NCI-H345 (cell line): Measurements from ENCODE around the gene FANK1.
"Not testable (repeated sequence)": the region's sequence is repeated elsewhere in the genome, so short reads cannot be mapped to it uniquely, and the experiment has no call there.

Experiments used
- DNase-seq: peaks from one replicate; lab custom pipeline; 2025; lab: John Stamatoyannopoulos, UW

Gene FANK1

DNA sequence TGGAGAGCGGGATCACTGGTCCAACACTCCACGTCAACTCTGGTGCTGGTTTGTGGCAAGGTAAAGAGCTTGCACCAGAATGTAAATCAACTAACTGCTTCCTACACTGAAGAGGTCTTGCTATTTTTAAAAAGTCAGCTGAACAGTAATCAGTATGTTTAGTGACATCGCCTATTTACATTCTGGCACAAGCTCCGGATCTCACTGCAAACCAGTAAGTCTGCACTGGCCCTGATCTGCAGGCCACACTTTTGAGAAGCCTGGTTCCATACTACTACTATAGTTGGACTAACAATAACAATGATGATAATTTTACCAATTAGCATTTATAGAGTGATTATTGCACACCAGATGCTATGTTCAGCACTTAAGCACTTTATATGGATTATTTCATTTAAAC lies 6.9 kb upstream of the FANK1 start:
- DNase-seq, result not testable (repeated sequence)

- not testable (repeated sequence) for DNase-seq
These were observed 4.0 kb upstream of the FANK1 start for GRCh38 chr10:125892402-125892801.

DNA sequence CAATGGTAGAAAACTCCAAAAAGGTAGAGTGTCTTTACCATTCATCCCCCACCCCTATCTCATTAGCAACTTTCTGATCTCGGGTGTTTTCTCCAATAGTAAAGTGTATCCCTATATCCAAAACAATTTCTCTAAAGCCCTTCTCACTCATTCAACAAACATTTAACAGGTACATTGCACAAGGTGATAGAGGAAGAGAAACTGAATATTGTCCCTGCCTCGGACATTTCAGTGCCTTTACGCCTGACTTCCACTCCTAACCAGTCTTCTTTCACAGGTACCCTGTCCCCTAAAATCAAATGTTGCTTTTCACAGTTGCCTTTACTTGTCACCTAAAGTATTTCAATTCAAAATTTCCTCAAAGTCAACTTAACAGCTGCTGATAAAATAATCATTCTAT lies 2.2 kb upstream of the FANK1 start:
- not testable (repeated sequence) for DNase-seq

DNA sequence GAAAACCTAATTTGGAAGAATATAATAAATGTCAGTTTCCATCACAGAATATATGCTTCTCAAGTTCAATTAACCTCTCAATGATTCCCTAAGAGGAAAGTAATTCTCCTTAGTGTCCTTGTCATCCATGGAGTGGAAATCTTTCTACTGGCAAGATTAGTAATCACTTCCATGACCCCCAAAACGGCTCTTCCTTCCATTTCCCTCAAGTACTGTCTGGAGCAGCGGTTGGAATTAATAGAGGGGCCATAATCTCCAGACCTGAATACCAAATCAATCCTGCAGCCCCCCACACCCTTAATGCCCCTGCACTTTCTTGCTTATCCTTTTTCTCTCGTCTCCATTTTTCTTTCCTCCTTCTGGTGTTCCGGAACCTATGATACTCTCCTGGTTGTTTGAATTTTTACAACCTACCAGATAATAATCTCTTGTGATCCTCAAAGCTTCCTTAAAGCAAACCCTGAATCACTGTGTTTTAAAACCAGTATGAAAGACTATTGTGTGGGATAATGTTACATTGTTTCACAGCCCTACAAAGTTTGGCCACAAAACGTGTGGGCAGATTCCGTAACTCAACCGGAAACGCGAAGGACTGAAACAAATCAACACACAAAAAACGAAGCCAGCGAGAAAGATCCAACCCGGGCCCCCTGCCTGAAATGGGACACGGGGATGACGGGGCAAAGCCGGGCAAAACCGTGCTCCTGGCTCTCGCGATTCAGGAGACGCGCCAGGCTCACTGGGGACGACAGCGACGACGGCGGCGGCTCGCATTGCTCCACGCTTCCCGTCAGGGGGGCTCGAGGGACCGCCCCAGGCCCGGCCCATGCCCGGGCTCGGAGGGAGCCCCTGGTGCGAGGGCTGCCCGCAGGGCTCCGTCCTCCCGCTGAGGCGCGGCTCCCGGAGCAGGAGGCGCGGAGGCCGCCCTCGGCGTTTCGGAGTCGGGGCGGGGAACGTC lies 955 bp upstream of the FANK1 start:
- DNase-seq, result peak; percentile 24

- DNase-seq, result not testable (repeated sequence)
These were observed 953 bp downstream of the FANK1 start for GRCh38 chr10:125897317-125897716.

DNA sequence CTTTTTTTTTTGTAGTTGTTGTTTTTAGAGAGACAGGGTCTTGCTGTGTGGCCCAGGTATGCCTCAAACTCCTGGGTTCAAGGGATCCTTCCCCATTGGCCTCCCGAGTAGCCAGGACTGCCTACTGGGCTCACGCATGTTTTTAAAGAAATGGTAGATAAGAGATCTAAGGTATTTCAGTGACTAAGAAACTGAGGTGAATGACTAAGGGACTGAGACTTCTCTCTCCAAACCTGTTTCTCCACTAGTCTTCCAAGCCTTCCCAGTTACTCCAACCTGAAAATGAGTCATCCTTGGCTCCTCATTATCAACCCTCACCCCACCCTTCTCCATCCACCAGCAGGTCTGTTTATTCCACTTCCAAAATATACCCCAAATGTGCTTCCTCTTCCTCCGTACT lies 4.6 kb downstream of the FANK1 start:
- not testable (repeated sequence) for DNase-seq

GRCh38 chr10:125903135-125903640 lies 6.8 kb downstream of the FANK1 start:
- DNase-seq, result not testable (repeated sequence)

- DNase-seq, result not testable (repeated sequence)
These were observed 9.0 kb downstream of the FANK1 start for GRCh38 chr10:125905069-125905994.

DNA sequence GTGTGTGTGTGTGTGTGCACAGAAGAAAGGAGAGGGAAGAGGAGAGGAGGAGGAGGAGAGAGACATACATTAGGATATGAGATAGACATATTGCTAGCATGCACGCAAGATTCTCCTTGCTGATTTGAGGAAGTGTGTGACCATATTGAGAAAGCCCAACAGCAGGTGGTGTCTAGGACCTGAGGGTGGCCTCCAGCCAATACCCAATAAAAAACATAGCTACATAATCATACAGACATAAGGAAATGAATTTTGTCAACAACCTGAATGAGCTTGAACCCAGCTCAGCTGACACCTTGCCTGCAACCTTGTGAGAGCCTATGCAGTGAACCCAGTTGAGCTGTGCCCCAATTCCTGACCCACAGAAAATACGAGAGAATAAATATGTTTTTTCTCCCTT lies 11.2 kb downstream of the FANK1 start:
- DNase-seq, result not testable (repeated sequence)

GRCh38 chr10:125908813-125909212 lies 12.4 kb downstream of the FANK1 start:
- not testable (repeated sequence) for DNase-seq

GRCh38 chr10:125909491-125909890 lies 13.1 kb downstream of the FANK1 start:
- DNase-seq, result not testable (repeated sequence)

DNA sequence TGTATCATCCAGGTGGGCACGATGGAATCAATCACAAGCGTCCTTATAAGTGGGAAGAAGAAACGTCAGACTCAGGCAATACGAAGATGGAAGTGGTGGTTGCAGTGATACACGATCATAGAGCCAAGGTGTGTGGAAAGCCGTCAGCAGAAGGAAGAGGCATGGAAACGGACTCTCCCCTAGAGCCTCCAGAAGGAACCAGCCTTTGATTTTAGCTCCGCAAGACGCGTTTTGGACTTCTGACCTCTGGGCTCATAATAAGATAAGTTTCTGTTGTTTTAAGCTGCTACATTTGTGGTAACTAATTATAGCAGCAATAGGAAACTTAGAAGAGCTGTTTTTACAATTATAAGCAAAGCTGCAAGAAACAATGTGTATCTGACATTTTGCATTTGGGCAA lies 14.8 kb downstream of the FANK1 start:
- DNase-seq, result no peak

- DNase-seq, result peak; percentile 80
These were observed 15.6 kb downstream of the FANK1 start for GRCh38 chr10:125911990-125912389.

- DNase-seq, result not testable (repeated sequence)
These were observed 16.9 kb downstream of the FANK1 start for GRCh38 chr10:125913277-125913676.

GRCh38 chr10:125916977-125917376 lies 20.6 kb downstream of the FANK1 start:
- no peak for DNase-seq

DNA sequence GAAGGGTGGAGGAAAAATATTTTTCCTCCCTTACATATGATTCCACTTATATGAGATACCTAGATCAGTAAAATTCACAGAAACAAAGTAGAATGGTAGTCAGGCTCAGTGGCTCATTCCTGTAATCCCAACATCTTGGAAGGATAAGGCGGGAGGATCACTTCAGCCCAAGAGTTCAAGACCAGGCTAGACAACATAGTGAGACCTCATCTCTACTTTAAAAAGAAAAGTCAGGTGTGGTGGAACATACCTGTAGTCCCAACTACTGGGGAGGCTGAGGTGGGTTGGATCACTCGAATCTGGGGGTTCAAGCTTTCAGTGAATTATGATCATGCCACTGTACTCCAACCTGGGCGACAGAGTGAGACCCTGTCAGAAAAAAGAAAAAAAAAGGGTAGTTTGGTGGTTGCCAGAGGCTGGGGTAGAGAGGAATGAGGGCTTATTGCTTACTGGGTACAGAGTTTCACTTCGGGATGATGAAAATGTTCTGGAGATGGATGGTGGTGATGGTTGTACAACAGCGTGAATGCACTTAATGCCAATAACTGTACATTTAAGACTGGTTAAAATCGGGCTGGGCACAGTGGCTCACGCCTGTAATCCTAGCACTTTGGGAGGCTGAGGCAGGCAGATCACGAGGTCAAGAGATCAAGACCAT lies 21.5 kb downstream of the FANK1 start:
- DNase-seq, result not testable (repeated sequence)

DNA sequence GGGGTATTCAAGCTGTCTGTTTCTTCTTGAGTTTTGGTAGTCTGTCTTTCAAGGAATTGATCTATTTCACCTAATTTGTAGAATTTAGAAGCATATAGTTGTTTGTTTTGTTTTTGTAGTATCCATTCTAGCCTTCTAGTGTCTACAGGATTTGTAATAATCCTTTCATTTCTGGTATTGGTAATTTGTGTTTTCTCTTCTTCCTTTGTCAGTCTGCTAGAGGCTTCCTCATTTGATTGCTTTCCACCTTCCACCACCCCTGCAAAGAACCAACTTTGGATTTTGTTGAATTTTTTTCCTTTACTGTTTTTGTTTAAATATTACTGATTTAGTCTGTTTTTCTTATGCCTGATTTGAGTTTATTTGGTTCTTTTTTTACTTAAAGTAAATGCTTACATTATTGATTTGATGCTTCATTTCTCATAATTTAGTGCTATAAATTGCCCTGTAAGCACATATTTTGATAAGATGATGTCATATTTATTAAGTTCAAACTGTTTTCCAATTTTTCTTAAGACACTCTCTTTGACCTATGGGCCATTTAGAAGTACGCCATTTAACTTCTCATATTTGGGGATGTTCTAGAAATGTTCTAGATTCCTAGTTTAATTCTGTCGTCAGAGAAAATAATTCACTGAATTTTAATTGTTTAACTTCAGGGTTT lies 25.4 kb downstream of the FANK1 start:
- DNase-seq, result not testable (repeated sequence)

GRCh38 chr10:125925262-125925834 lies 29.0 kb downstream of the FANK1 start:
- DNase-seq, result no peak

- DNase-seq, result no peak
These were observed 29.9 kb downstream of the FANK1 start for GRCh38 chr10:125926247-125926646.

DNA sequence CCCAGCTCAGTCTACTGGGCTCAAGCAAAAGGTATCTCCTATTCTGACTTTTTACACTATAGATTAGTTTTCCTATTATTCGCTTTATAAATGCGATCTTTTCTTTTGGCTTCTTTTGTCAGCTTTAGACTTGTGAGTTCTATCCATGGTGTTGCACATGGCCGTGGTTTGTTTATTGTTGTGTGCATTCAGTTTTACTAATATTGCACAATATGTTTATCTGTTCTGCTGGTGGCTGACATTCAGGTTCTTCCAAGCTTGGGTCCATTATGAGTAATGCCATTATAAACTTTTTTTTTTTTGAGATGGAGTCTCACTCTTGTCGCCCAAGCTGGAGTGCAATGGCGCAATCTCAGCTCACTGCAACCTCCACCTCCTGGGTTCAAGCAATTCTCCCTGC lies 30.9 kb downstream of the FANK1 start:
- not testable (repeated sequence) for DNase-seq
